Caco-2 (cell line): ENCODE data around the gene COG8. TPM values are rescaled to one million over a fixed set of nuclear protein-coding genes. Genes with fewer than 3 reads are reported as not detected.

Experiments
- BruUV-seq: library from RNA; stranded (reverse); fragments of 400-500 nt; replicated peaks from 2 replicates; lab custom pipeline; 2021; lab: Mats Ljungman, UMichigan
- CTCF ChIA-PET: fragments of 300-600 bp; sonication (Branson Sonifier 250); formaldehyde crosslinking; loops from one replicate; lab custom pipeline; 2022; ENCODE audit warnings: antibody characterized with exemption; lab: Charles Lee
- POLR2A ChIA-PET: fragments of 300-600 bp; sonication (Branson Sonifier 250); formaldehyde crosslinking; loops from one replicate; lab custom pipeline; 2022; ENCODE audit warnings: antibody characterized with exemption; lab: Charles Lee
- DNase-seq, 2 experiments: peaks; one replicate each; pipeline versions ENCODE4 v3.0.0 to v3.0.0-alpha.2; 2020 to 2022
- H3K27me3 ChIP-seq: replicated peaks from 2 replicates; pipeline ENCODE4 v1.6.0; 2011; ENCODE audit warnings: low read length; ENCODE audit not compliant: control insufficient read depth, insufficient read depth
- H3K36me3 ChIP-seq: 2 replicates; pipeline ENCODE4 v1.5.1; 2011; ENCODE audit warnings: low read length; ENCODE audit not compliant: control insufficient read depth, insufficient read depth
- H3K4me1 ChIP-seq: fragments of 250-450 bp; sonication (Bioruptor Pico); 2 replicates; pipeline ENCODE4 v1.5.1; 2020; ENCODE audit warnings: mild to moderate bottlenecking
- H3K4me3 ChIP-seq: 2 replicates; pipeline ENCODE4 v1.5.1; 2011; ENCODE audit warnings: low read depth, mild to moderate bottlenecking, control low read depth, low read length
- H3K9me3 ChIP-seq: fragments of 250-450 bp; sonication (Bioruptor Pico); 2 replicates; pipeline ENCODE4 v1.5.1; 2020; ENCODE audit warnings: mild to moderate bottlenecking, moderate library complexity
- H3K27ac Mint-ChIP-seq: one replicate; pipeline ENCODE4 v1.8.0; 2022; ENCODE audit warnings: mixed read lengths; ENCODE audit not compliant: unreplicated experiment
- H3K27me3 Mint-ChIP-seq: one replicate; pipeline ENCODE4 v1.8.0; 2022; ENCODE audit warnings: mixed read lengths; ENCODE audit not compliant: insufficient read depth, unreplicated experiment
- H3K36me3 Mint-ChIP-seq: one replicate; pipeline ENCODE4 v1.8.0; 2022; ENCODE audit warnings: mild to moderate bottlenecking, mixed read lengths; ENCODE audit not compliant: insufficient read depth, unreplicated experiment
- H3K4me1 Mint-ChIP-seq: one replicate; pipeline ENCODE4 v1.8.0; 2022; ENCODE audit warnings: low read depth, mixed read lengths; ENCODE audit not compliant: unreplicated experiment
- H3K4me3 Mint-ChIP-seq: one replicate; pipeline ENCODE4 v1.8.0; 2022; ENCODE audit warnings: mild to moderate bottlenecking, moderate library complexity, mixed read lengths; ENCODE audit not compliant: unreplicated experiment
- H3K9me3 Mint-ChIP-seq: one replicate; pipeline ENCODE4 v1.8.0; 2022; ENCODE audit warnings: mixed read lengths; ENCODE audit not compliant: unreplicated experiment
- intact Hi-C: fragments of 100-400 bp; cut with micrococcal nuclease; formaldehyde crosslinking; loops from one replicate; pipeline ENCODE4 v1.10.0; 2022; ENCODE audit not compliant: unreplicated experiment
- total RNA-seq: library from RNA; stranded (reverse); gene quantifications from 2 replicates; pipeline ENCODE4 v1.2.3, GENCODE V29; 2022
- TF ChIP-seq, protein P1 (sequence below), 2 experiments: fragments of 200-600 bp in 1 of 2; IDR thresholded peaks; 1 replicate in 1 of 2; 2 replicates in 1 of 2; pipeline versions ENCODE4 v1.5.1 to v1.8.0; 2011 to 2022; ENCODE audit warnings: antibody characterized with exemption in 1 of 2, control low read depth in 1 of 2, inconsistent platforms in 1 of 2, low read depth in 1 of 2, low read length in 1 of 2, mild to moderate bottlenecking in 1 of 2, moderate library complexity in 1 of 2; ENCODE audit not compliant: insufficient read depth in 1 of 2, severe bottlenecking in 1 of 2, unreplicated experiment in 1 of 2

Gene COG8
- total RNA-seq, 1 experiment from 2014 or later = 57.4 TPM

DNA sequence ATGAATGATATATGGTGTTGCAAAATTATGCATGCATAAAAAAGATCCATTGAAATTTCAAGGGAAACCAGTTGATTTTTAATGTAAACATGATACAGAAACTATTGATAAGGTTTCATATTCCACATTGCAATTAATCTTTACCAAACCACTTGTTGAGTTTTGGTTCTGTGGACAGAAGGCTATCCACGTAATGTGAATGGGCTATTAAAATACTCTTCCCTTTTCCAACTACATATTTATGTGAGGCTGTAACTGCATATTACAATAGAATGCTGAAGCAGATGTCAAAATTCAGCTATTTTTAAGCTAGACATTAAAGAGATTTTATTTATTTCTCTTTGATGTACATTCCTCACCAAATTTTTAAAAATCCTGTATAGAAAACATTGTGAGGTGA lies 62.0 kb downstream of the COG8 start:
- H3K36me3 Mint-ChIP-seq = peaks cover 37% of the 10 kb centered on the region

More for the DNA sequence above, 62.0 kb downstream of the COG8 start:
- peaks cover 5% of the 10 kb centered on the region; the same call in 1 of the 2 replicates for H3K4me1 ChIP-seq
- Mint-ChIP-seq H3K4me3 (no peak overlapping the region), H3K27me3 (no peaks in the 10 kb centered on the region), H3K9me3 (no peaks in the 10 kb centered on the region), H3K27ac (no peak overlapping the region), H3K4me1 (no peaks in the 10 kb centered on the region)
- H3K9me3 ChIP-seq = no peaks in the 10 kb centered on the region
- no TSS peak for BruUV-seq
- ChIA-PET POLR2A (no interaction called here), CTCF (no interaction called here)
- TF ChIP-seq, protein P1, sequence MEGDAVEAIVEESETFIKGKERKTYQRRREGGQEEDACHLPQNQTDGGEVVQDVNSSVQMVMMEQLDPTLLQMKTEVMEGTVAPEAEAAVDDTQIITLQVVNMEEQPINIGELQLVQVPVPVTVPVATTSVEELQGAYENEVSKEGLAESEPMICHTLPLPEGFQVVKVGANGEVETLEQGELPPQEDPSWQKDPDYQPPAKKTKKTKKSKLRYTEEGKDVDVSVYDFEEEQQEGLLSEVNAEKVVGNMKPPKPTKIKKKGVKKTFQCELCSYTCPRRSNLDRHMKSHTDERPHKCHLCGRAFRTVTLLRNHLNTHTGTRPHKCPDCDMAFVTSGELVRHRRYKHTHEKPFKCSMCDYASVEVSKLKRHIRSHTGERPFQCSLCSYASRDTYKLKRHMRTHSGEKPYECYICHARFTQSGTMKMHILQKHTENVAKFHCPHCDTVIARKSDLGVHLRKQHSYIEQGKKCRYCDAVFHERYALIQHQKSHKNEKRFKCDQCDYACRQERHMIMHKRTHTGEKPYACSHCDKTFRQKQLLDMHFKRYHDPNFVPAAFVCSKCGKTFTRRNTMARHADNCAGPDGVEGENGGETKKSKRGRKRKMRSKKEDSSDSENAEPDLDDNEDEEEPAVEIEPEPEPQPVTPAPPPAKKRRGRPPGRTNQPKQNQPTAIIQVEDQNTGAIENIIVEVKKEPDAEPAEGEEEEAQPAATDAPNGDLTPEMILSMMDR (IDR thresholded peaks at IDR 0.05; ENCODE audit: insufficient read depth in 1 of 2, low read depth in 1 of 2, low read length in 1 of 2, severe bottlenecking in 1 of 2, unreplicated experiment in 1 of 2) = no peak
- no peaks in the 10 kb centered on the region for H3K27me3 ChIP-seq
- H3K36me3 ChIP-seq = no peaks in the 10 kb centered on the region
- no peak overlapping the region for H3K4me3 ChIP-seq
- intact Hi-C loops = no loop called here
- no peak for DNase-seq

Other genes with a start within 250 kb of the COG8 start
- gene HAS3, start 233.9 kb downstream of the COG8 start, total RNA-seq = 8.3 TPM in 2 replicates
- gene CHTF8, start 207.0 kb downstream of the COG8 start, total RNA-seq = 119 and 124 TPM in 2 replicates
- gene UTP4, start 206.9 kb downstream of the COG8 start, total RNA-seq = 124 and 126 TPM in 2 replicates
- 50.6 and 51.8 TPM in 2 replicates for gene SNTB2, start 152.4 kb downstream of the COG8 start, total RNA-seq
- 42.4 and 45.8 TPM in 2 replicates for gene VPS4A, start 28.2 kb downstream of the COG8 start, total RNA-seq
- 42.1 and 50.7 TPM in 2 replicates for gene PDF, start 9.0 kb downstream of the COG8 start, total RNA-seq
- 65.6 TPM in 2 replicates for gene NIP7, start 208 bp upstream of the COG8 start, total RNA-seq
- 2.4 TPM in 2 replicates for gene TMED6, start 12.2 kb upstream of the COG8 start, total RNA-seq
- gene TERF2, start 46.4 kb upstream of the COG8 start, total RNA-seq = 43.6 and 46.2 TPM in 2 replicates
- 355 TPM in 2 replicates for gene CYB5B, start 85.1 kb upstream of the COG8 start, total RNA-seq
- gene NFAT5, start 226.4 kb upstream of the COG8 start, total RNA-seq = 87.6 and 89.8 TPM in 2 replicates